BE2C (cell line): Measurements from ENCODE around the gene MAL.
"Not testable (repeated sequence)": the region's sequence is repeated elsewhere in the genome, so short reads cannot be mapped to it uniquely, and the experiment has no call there.

Experiments
- DNase-seq: peaks from one replicate; pipeline ENCODE4 v3.0.0-alpha.2; 2020
- H3K27me3 ChIP-seq: fragments of 250-450 bp; sonication (Bioruptor Pico); 2 replicates; pipeline ENCODE4 v1.5.1; 2020; ENCODE audit warnings: mild to moderate bottlenecking
- H3K36me3 ChIP-seq: fragments of 250-450 bp; sonication (Bioruptor Pico); 2 replicates; pipeline ENCODE4 v1.5.1; 2020; ENCODE audit warnings: mild to moderate bottlenecking
- H3K4me1 ChIP-seq: fragments of 250-450 bp; sonication (Bioruptor Pico); 2 replicates; pipeline ENCODE4 v1.5.1; 2020
- H3K4me3 ChIP-seq: 2 replicates; pipeline ENCODE4 v1.5.1; 2011; ENCODE audit warnings: low read depth, low read length
- H3K9me3 ChIP-seq: fragments of 250-450 bp; sonication (Bioruptor Pico); 2 replicates; pipeline ENCODE4 v1.5.1; 2020
- TF ChIP-seq, protein P1 (sequence below): IDR thresholded peaks from 2 replicates; pipeline ENCODE4 v1.5.1; 2012; ENCODE audit warnings: mild to moderate bottlenecking, low read depth, low read length

The MAL gene

DNA sequence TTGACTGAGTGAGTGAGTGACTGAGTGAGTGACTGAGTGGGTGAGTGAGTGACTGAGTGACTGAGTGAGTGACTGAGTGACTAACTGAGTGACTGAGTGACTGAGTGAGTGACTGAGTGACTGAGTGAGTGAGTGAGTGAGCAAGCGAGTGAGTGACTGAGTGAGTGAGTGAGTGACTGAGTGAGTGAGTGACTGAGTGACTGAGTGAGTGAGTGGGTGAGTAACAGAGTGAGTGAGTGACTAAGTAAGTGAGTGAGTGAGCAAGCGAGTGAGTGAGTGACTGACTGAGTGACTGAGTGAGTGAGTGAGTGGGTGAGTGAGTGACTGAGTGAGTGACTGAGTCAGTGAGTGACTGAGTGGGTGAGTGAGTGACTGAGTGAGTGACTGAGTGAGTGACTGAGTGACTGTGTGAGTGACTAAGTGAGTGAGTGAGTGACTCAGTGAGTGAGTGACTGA is 11.9 kb downstream of the MAL start:
- no peak for DNase-seq
- Histone ChIP-seq H3K27me3 (no peaks in the 10 kb centered on the region), H3K4me3 (no peak overlapping the region), H3K36me3 (no peaks in the 10 kb centered on the region), H3K9me3 (no peaks in the 10 kb centered on the region), H3K4me1 (no peaks in the 10 kb centered on the region)
- TF ChIP-seq, protein P1, sequence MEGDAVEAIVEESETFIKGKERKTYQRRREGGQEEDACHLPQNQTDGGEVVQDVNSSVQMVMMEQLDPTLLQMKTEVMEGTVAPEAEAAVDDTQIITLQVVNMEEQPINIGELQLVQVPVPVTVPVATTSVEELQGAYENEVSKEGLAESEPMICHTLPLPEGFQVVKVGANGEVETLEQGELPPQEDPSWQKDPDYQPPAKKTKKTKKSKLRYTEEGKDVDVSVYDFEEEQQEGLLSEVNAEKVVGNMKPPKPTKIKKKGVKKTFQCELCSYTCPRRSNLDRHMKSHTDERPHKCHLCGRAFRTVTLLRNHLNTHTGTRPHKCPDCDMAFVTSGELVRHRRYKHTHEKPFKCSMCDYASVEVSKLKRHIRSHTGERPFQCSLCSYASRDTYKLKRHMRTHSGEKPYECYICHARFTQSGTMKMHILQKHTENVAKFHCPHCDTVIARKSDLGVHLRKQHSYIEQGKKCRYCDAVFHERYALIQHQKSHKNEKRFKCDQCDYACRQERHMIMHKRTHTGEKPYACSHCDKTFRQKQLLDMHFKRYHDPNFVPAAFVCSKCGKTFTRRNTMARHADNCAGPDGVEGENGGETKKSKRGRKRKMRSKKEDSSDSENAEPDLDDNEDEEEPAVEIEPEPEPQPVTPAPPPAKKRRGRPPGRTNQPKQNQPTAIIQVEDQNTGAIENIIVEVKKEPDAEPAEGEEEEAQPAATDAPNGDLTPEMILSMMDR, result no peak

DNA sequence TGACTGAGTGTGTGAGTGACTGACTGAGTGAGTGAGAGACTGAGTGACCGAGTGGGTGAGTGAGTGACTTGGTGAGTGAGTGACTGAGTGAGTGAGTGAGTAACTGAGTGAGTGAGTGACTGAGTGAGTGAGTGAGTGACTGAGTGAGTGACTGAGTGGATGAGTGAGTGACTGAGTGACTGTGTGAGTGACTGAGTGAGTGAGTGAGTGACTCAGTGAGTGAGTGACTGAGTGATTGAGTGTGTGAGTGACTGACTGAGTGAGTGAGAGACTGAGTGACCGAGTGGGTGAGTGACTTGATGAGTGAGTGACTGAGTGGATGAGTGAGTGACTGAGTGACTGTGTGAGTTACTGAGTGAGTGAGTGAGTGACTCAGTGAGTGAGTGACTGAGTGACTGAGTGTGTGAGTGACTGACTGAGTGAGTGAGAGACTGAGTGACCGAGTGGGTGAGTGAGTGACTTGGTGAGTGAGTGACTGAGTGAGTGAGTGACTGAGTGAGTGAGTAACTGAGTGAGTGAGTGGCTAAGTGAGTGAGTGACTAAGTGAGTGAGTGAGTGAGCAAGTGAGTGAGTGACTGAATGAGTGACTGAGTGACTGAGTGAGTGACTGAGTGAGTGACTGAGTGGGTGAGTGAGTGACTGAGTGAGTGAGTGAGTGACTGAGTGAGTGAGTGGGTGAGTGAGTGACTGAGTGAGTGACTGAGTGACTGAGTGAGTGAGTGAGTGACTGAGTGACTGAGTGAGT is 12.5 kb downstream of the MAL start:
- not testable (repeated sequence) for H3K4me3 ChIP-seq, H3K36me3 ChIP-seq, DNase-seq, H3K4me1 ChIP-seq, H3K9me3 ChIP-seq, H3K27me3 ChIP-seq

DNA sequence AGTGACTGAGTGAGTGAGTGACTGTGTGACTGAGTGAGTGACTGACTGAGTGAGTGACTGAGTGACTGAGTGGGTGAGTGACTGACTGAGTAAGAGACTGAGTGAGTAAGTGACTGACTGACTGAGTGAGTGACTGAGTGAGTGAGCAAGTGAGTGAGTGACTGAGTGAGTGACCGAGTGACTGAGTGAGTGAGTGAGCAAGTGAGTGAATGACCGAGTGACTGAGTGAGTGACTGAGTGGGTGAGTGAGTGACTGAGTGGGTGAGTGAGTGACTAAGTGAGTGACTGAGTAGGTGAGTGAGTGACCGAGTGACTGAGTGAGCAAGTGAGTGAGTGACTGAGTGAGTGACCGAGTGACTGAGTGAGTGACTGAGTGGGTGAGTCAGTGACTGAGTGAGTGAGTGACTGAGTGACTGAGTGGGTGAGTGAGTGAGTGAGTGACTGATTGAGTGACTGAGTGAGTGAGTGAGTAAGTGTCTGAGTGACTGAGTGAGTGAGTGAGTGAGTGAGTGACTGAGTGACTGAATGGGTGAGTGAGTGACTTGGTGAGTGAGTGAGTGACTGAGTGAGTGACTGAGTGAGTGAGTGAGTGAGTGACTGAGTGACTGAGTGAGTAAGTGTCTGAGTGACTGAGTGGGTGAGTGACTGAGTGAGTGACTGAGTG is 13.3 kb downstream of the MAL start:
- H3K36me3 ChIP-seq, result no peaks in the 10 kb centered on the region
- no peaks in the 10 kb centered on the region; the same call in 1 of the 2 replicates for H3K27me3 ChIP-seq
- H3K9me3 ChIP-seq, result no peaks in the 10 kb centered on the region
- H3K4me1 ChIP-seq, result no peaks in the 10 kb centered on the region
- no peak overlapping the region for H3K4me3 ChIP-seq
- no peak for DNase-seq
- TF ChIP-seq, protein P1, result no peak

DNA sequence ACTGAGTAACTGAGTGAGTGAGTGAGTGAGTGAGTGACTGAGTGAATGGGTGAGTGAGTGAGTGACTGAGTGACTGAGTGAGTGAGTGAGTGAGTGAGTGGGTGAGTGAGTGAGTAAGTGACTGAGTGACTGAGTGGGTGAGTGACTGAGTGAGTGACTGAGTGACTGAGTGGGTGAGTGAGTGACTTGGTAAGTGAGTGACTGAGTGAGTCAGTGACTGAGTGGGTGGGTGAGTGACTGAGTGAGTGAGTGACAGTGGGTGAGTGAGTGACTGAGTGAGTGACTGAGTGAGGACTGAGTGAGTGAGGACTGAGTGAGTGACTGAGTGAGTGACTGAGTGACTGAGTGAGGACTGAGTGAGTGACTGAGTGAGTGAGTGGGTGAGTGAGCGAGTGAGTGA is 13.9 kb downstream of the MAL start:
- TF ChIP-seq, protein P1, result no peak
- Histone ChIP-seq H3K4me1 (no peaks in the 10 kb centered on the region), H3K9me3 (no peaks in the 10 kb centered on the region)

DNA sequence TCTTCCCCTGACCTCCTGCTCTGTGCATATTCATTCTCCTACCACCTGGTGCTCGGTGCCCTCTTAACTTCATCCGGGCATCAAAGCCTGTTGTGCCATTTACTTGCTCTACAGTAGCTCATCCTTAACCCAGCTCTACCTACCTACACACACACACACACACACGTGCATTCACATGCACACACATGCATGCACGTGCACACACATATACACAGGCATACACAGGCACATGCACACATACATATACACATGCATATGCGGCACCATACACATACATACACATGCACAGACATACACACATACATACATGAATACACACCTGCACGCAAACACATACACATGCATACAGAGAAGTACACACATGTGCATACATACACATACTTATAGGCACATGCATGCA is 14.5 kb downstream of the MAL start:
- H3K9me3 ChIP-seq, result no peaks in the 10 kb centered on the region
- H3K27me3 ChIP-seq, result no peaks in the 10 kb centered on the region; the same call in 1 of the 2 replicates
- no peaks in the 10 kb centered on the region for H3K4me1 ChIP-seq
- no peak overlapping the region for H3K4me3 ChIP-seq
- TF ChIP-seq, protein P1, result no peak
- H3K36me3 ChIP-seq, result no peaks in the 10 kb centered on the region
- no peak for DNase-seq

More for the DNA sequence above, 13.9 kb downstream of the MAL start:
- H3K4me3 ChIP-seq, result no peak overlapping the region
- no peak for DNase-seq
- no peaks in the 10 kb centered on the region for H3K36me3 ChIP-seq
- no peaks in the 10 kb centered on the region; the same call in 1 of the 2 replicates for H3K27me3 ChIP-seq

DNA sequence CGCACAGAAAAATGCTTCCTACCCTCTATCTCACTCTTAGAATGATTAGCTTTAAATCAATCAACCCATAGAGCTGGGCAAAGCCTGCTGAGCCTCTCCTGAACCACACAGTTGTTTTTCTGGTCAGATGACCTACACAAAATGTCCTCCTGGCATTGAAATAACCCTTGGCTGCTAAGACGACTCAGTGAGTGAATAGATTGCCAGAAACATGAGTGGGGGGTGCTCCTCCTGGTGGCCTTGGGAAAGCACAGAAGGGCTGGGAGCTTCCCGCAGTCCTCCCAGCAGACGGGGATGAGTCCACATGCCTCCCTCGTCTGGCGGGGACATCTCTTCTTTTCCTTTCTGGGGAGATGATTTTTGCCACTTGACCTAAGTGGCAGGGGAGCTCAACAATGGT is 14.9 kb downstream of the MAL start:
- Histone ChIP-seq H3K4me1 (no peaks in the 10 kb centered on the region), H3K4me3 (no peak overlapping the region), H3K9me3 (no peaks in the 10 kb centered on the region), H3K36me3 (no peaks in the 10 kb centered on the region), H3K27me3 (no peaks in the 10 kb centered on the region; the same call in 1 of the 2 replicates)
- TF ChIP-seq, protein P1, result no peak
- DNase-seq, result no peak
